Retinal pigment epithelial cell (primary cell): Measurements from ENCODE around the gene CNTN4.

Experiments used
- DNase-seq: peaks from one replicate; pipeline ENCODE4 v3.0.0-alpha.2; 2010; ENCODE audit warnings: low read depth
- H3K4me3 ChIP-seq: 2 replicates; pipeline ENCODE4 v1.5.1; 2011; ENCODE audit warnings: mild to moderate bottlenecking, low read length, control low read depth, moderate library complexity
- CTCF ChIP-seq: conservative IDR thresholded peaks from 2 replicates; pipeline ENCODE4 v1.5.1; 2011; ENCODE audit warnings: low read depth, low read length, control low read depth, inconsistent platforms

Gene CNTN4

GRCh38 chr3:2929574-2929973, 830.9 kb downstream of the CNTN4 start:
- no peak for DNase-seq
- no peak overlapping the region for H3K4me3 ChIP-seq
- TF ChIP-seq CTCF, result no peak

GRCh38 chr3:2931265-2931664, 832.6 kb downstream of the CNTN4 start:
- TF ChIP-seq CTCF, result no peak
- no peak overlapping the region for H3K4me3 ChIP-seq
- DNase-seq, result no peak

- no peak overlapping the region for H3K4me3 ChIP-seq
- no peak for TF ChIP-seq CTCF
These were observed 835.9 kb downstream of the CNTN4 start for GRCh38 chr3:2934541-2934940.

GRCh38 chr3:2937055-2937454, 838.4 kb downstream of the CNTN4 start:
- H3K4me3 ChIP-seq, result no peak overlapping the region
- TF ChIP-seq CTCF, result no peak
- no peak for DNase-seq

More at GRCh38 chr3:2934541-2934940, 835.9 kb downstream of the CNTN4 start:
- DNase-seq, result no peak

GRCh38 chr3:2937592-2937991, 838.9 kb downstream of the CNTN4 start:
- H3K4me3 ChIP-seq, result no peak overlapping the region
- DNase-seq, result no peak
- no peak for TF ChIP-seq CTCF

GRCh38 chr3:2938711-2939110, 840.0 kb downstream of the CNTN4 start:
- no peak overlapping the region for H3K4me3 ChIP-seq
- TF ChIP-seq CTCF, result no peak
- DNase-seq, result no peak

- TF ChIP-seq CTCF, result no peak
- H3K4me3 ChIP-seq, result no peak overlapping the region
- DNase-seq, result no peak
These were observed 841.4 kb downstream of the CNTN4 start for GRCh38 chr3:2940062-2940461.
